Gastrocnemius medialis (tissue), 4 donors: ENCODE measurements around the gene OR10G3. TPM values are rescaled to one million over a fixed set of nuclear protein-coding genes. Genes with fewer than 3 reads are reported as not detected.

Source experiments
- ATAC-seq, 2 donors: fragments of 150-250 bp; one replicate each; pipeline ENCODE4 v1.9.1; 2016
- DNase-seq, 2 donors: peaks; one replicate each; pipeline ENCODE4 v3.0.0-alpha.2; 2019
- H3K27ac ChIP-seq, 4 donors: fragments of 200-600 bp; sonication (generic); 1 replicate in 1 of 4; 2 replicates in 3 of 4; pipeline ENCODE4 v1.5.1; 2016 to 2018; ENCODE audit warnings: mild to moderate bottlenecking in 2 of 4, moderate library complexity in 1 of 4
- H3K27me3 ChIP-seq, 3 donors: fragments of 200-600 bp; sonication (generic) in 2 of 3; 1 replicate in 1 of 3; 2 replicates in 2 of 3; pipeline versions ENCODE4 v1.5.1 to v1.6.0; 2016 to 2019; ENCODE audit warnings: mild to moderate bottlenecking in 1 of 3, moderate library complexity in 1 of 3
- H3K36me3 ChIP-seq, 2 donors: fragments of 200-600 bp; sonication (generic) in 1 of 2; one replicate each; pipeline ENCODE4 v1.5.1; 2017 to 2018
- H3K4me1 ChIP-seq, 2 donors: fragments of 200-600 bp; sonication (generic) in 1 of 2; one replicate each; pipeline ENCODE4 v1.5.1; 2016 to 2017; ENCODE audit warnings: mild to moderate bottlenecking in 2 of 2
- H3K4me3 ChIP-seq, 4 donors: fragments of 200-600 bp; sonication (generic) in 3 of 4; 1 replicate in 1 of 4; 2 replicates in 3 of 4; pipeline ENCODE4 v1.5.1; 2016 to 2019; ENCODE audit warnings: mild to moderate bottlenecking in 2 of 4
- H3K9me3 ChIP-seq, 3 donors: fragments of 200-600 bp; sonication (generic) in 2 of 3; 1 replicate in 1 of 3; 2 replicates in 2 of 3; pipeline ENCODE4 v1.5.1; 2016 to 2019
- CTCF ChIP-seq, 5 experiments: fragments of 450-650 bp in 3 of 5; fragments of 200-600 bp in 2 of 5; sonication (generic) in 2 of 5; IDR thresholded peaks in 4 of 5; conservative IDR thresholded peaks in 1 of 5; 1 replicate in 4 of 5; 2 replicates in 1 of 5; pipeline ENCODE4 v1.5.1; 2016 to 2019; ENCODE audit warnings: antibody characterized with exemption in 5 of 5, mild to moderate bottlenecking in 3 of 5, moderate library complexity in 3 of 5
- POLR2A ChIP-seq, 2 donors: fragments of 450-650 bp; IDR thresholded peaks; one replicate each; pipeline ENCODE4 v1.6.1; 2017; ENCODE audit warnings: antibody characterized with exemption in 2 of 2, mild to moderate bottlenecking in 2 of 2, moderate library complexity in 2 of 2
- in situ Hi-C, 4 donors: fragments of 200-750 bp; cut with MboI; loops; one replicate each; pipeline versions ENCODE4 v1.15.0 to v1.8.0; 2017; ENCODE audit warnings: low sequenced_read_pairs in 4 of 4
- intact Hi-C: fragments of 100-400 bp; cut with DNase I; formaldehyde crosslinking; loops from one replicate; pipeline ENCODE4 v1.15.1; 2023; ENCODE audit warnings: low total_unique reads
- total RNA-seq, 4 donors: library from RNA; depleted of rRNA; stranded (reverse); fragments of >200 nt; gene quantifications; one replicate each; pipeline versions ENCODE4 v1.1.0 to v1.2.3, GENCODE V29; 2016

Gene OR10G3
- total RNA-seq, 4 donors from 2014 or later = not detected

- Histone ChIP-seq H3K27me3 (peaks cover 0 to 7% (median 1%) of the 10 kb centered on the region in 3 donors), H3K36me3 (no peaks in the 10 kb centered on the region), H3K9me3 (no peaks in the 10 kb centered on the region), H3K27ac (no peak overlapping the region), H3K4me3 (no peak overlapping the region), H3K4me1 (no peaks in the 10 kb centered on the region)
- in situ Hi-C loops (no loop called here), intact Hi-C loops (no loop called here)
- TF ChIP-seq POLR2A (IDR thresholded peaks at IDR 0.05) = no peak
- no peak for TF ChIP-seq CTCF (IDR thresholded peaks at IDR 0.05 in 4 of 5, conservative IDR thresholded peaks at IDR 0.05 in 1 of 5)
- DNase-seq (no peak), ATAC-seq (no peak)
Measured at GRCh38 chr14:21543521-21543960, 36.3 kb downstream of the OR10G3 start.

GRCh38 chr14:21541413-21542074 is 38.3 kb downstream of the OR10G3 start:
- peaks cover 10 to 21% (median 19%) of the 10 kb centered on the region in 3 donors for H3K27me3 ChIP-seq
- TF ChIP-seq POLR2A (IDR thresholded peaks at IDR 0.05) = no peak
- TF ChIP-seq CTCF (IDR thresholded peaks at IDR 0.05 in 4 of 5, conservative IDR thresholded peaks at IDR 0.05 in 1 of 5) = no peak
- DNase-seq (no peak), ATAC-seq (no peak)
- H3K4me1 ChIP-seq = peaks cover 0 to 4% of the 10 kb centered on the region in 2 donors
- H3K36me3 ChIP-seq = no peaks in the 10 kb centered on the region
- in situ Hi-C loops (no loop called here), intact Hi-C loops (no loop called here)
- H3K9me3 ChIP-seq = no peaks in the 10 kb centered on the region
- no peak overlapping the region for H3K27ac ChIP-seq
- no peak overlapping the region for H3K4me3 ChIP-seq

- ATAC-seq (no peak), DNase-seq (no peak)
- H3K27me3 ChIP-seq = peaks cover 23 to 42% (median 39%) of the 10 kb centered on the region in 3 donors
- no peak for TF ChIP-seq CTCF (IDR thresholded peaks at IDR 0.05 in 4 of 5, conservative IDR thresholded peaks at IDR 0.05 in 1 of 5)
- no peak for TF ChIP-seq POLR2A (IDR thresholded peaks at IDR 0.05)
- H3K9me3 ChIP-seq = no peaks in the 10 kb centered on the region
- intact Hi-C loops = no loop called here
- in situ Hi-C loops = no loop called here
- no peaks in the 10 kb centered on the region for H3K36me3 ChIP-seq
- no peak overlapping the region for H3K4me3 ChIP-seq
- no peak overlapping the region for H3K27ac ChIP-seq
- peaks cover 0 to 8% of the 10 kb centered on the region in 2 donors for H3K4me1 ChIP-seq
Measured at GRCh38 chr14:21539189-21539940, 40.5 kb downstream of the OR10G3 start.

- intact Hi-C loops = no loop called here
- in situ Hi-C loops = no loop called here
- DNase-seq (no peak), ATAC-seq (no peak)
- H3K27ac ChIP-seq = no peak overlapping the region
- H3K4me3 ChIP-seq = peak overlapping the region in 2 of 4 donors; percentile 15 to 49
- peaks cover 0 to 8% of the 10 kb centered on the region in 2 donors for H3K4me1 ChIP-seq
- H3K9me3 ChIP-seq = no peaks in the 10 kb centered on the region
- no peaks in the 10 kb centered on the region for H3K36me3 ChIP-seq
- no peak for TF ChIP-seq POLR2A (IDR thresholded peaks at IDR 0.05)
- TF ChIP-seq CTCF (IDR thresholded peaks at IDR 0.05 in 4 of 5, conservative IDR thresholded peaks at IDR 0.05 in 1 of 5) = no peak
- peaks cover 32 to 54% (median 42%) of the 10 kb centered on the region in 3 donors for H3K27me3 ChIP-seq
Measured at GRCh38 chr14:21537090-21537424, 42.8 kb downstream of the OR10G3 start.
